ENCODE measurements around the gene S100A7A.
"Not testable (repeated sequence)": the region's sequence is repeated elsewhere in the genome, so short reads cannot be mapped to it uniquely, and the experiment has no call there.

S100A7A gene

DNA sequence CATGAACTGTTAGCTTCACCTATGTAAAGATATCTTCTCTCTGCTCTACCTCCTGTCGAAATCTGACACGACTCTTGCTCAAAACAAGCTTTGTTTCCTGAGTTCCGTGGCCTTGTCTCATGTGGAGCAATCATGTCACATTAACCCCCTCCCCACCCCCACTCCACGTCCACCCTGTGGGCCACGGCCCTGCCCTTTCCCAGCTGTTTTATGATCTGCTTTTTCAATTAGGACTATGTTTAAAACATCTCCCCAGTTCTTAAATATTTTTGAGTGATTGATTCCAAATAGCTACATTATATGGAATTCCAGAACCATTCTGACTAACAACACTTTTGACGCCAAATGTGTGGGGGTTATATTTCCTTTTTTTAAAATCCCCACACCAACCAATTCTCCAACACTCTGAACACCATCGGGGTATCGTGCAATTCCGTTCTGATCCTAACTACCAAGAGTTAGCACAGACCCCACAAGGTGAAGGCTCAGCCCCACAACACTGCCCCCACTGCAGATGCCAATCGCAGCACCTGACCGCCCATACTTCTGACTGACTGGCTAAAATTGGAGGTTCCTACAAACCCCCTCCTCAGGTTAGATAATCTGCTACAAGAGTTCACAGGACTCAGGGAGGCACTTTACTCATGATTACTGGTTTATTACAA is 12.8 kb upstream of the S100A7A start:
- Histone ChIP-seq H3K4me3 (ENCODE audit: low read depth in 1 of 2, low read length in 1 of 2) (peak overlapping the region; percentile 41 to 49), H3K27me3 (peaks cover 15% of the 10 kb centered on the region), H3K36me3 (no peaks in the 10 kb centered on the region), H3K27ac (peak overlapping the region; percentile 100), H3K4me1 (ENCODE audit: control insufficient read depth in 1 of 2, insufficient read depth in 1 of 2, low read depth in 1 of 2, low read length in 1 of 2) (peaks cover 66 to 69% of the 10 kb centered on the region in 2 experiments), H3K9me3 (no peaks in the 10 kb centered on the region)
- TF ChIP-seq, protein P1, sequence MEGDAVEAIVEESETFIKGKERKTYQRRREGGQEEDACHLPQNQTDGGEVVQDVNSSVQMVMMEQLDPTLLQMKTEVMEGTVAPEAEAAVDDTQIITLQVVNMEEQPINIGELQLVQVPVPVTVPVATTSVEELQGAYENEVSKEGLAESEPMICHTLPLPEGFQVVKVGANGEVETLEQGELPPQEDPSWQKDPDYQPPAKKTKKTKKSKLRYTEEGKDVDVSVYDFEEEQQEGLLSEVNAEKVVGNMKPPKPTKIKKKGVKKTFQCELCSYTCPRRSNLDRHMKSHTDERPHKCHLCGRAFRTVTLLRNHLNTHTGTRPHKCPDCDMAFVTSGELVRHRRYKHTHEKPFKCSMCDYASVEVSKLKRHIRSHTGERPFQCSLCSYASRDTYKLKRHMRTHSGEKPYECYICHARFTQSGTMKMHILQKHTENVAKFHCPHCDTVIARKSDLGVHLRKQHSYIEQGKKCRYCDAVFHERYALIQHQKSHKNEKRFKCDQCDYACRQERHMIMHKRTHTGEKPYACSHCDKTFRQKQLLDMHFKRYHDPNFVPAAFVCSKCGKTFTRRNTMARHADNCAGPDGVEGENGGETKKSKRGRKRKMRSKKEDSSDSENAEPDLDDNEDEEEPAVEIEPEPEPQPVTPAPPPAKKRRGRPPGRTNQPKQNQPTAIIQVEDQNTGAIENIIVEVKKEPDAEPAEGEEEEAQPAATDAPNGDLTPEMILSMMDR (IDR thresholded peaks at IDR 0.05) = no peak

DNA sequence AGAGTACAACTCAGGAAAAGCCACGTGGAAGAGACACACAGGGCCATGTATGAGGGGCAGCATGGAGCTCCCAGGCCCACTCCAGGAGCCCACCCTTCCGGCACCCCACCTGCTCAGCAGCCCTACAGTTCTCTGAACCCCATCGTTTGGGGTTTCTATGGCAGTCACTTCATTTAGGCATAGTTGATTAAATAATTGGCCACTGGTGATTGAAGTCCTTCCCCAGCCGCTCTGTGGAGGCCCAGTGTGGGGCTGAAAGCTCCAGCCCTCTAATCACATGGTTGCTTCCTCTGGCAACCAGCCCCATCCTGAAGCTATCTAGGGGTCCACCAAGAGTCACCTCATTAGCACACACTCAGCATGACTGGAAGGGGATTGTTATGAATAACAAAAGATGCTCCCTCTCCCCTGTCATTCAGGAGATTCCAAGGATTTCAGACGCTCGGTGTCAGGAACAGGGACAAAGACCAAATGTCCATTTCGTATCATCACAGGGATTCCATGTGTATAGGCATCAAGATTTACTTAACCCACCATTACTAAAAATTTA is 12.2 kb upstream of the S100A7A start:
- Histone ChIP-seq H3K27me3 (peaks cover 17% of the 10 kb centered on the region), H3K4me1 (ENCODE audit: control insufficient read depth in 1 of 2, insufficient read depth in 1 of 2, low read depth in 1 of 2, low read length in 1 of 2) (peaks cover 60 to 63% of the 10 kb centered on the region in 2 experiments), H3K27ac (peak overlapping the region; percentile 100), H3K9me3 (no peaks in the 10 kb centered on the region), H3K36me3 (no peaks in the 10 kb centered on the region), H3K4me3 (ENCODE audit: low read depth in 1 of 2, low read length in 1 of 2) (peak overlapping the region; percentile 41 to 49)
- TF ChIP-seq, protein P1 (IDR thresholded peaks at IDR 0.05) = no peak

DNA sequence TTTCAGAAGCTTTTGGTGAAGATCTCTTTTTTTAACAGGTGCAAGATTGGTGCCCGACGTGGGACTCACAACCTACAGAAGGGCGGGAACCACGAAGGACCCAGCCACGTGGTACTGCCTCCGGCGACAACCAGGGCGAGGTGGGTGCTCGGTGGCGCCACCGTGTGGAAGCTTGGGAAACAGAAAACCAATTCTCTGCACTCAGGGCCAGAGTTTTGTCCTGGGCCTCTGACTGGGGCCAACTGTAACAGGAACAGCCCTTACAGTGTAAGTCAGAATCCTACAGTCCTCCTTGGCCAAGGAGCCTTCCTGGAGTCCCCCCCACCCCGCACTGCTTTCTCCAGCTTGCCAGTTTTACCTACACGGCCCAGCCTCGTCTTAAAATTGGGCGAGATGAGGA is 11.6 kb upstream of the S100A7A start:
- Histone ChIP-seq H3K4me3 (ENCODE audit: low read depth in 1 of 2, low read length in 1 of 2) (peak overlapping the region; percentile 41 to 49), H3K27ac (peak overlapping the region; percentile 100), H3K4me1 (ENCODE audit: control insufficient read depth in 1 of 2, insufficient read depth in 1 of 2, low read depth in 1 of 2, low read length in 1 of 2) (peaks cover 54 to 57% of the 10 kb centered on the region in 2 experiments), H3K9me3 (no peaks in the 10 kb centered on the region), H3K36me3 (no peaks in the 10 kb centered on the region), H3K27me3 (peaks cover 23% of the 10 kb centered on the region)
- TF ChIP-seq, protein P1 (IDR thresholded peaks at IDR 0.05) = peak; percentile 91

DNA sequence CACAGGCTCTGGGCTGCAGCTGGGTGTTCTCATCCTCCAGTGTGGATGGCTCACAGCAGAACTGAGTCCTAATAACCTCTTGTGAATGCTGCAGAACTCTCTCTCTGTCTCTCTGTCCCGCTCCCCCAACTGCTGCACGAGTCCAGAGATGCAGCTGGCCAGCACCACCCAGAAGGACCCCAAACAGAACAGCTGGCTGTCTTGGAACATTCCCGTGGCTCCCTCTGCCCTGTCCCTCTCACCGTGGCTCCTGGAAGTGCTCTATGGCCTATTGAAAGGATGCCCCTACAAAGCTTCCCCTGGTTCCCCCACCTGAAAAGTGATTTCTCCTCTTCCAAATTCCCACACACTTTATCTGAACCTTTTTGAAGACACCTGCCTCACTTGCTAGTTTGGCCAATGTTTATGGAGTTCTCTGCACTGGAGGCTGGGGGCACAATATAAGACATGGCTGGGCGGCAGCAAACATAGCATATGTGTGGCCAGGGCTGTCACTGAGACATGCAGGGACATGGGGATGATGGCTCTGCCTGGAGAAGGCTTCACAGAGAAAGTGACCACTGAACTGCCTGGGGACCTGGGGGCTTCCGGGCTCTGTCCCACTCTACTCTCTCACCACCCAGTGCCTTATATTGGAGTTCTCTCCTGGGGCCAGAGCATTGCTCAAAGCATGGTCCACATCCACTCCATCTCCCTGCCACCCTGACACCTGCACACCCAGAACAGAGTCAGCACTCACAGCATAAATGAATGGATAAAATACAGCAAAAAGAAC is 10.3 kb upstream of the S100A7A start:
- not testable (repeated sequence) for H3K27ac ChIP-seq; H3K36me3 ChIP-seq; H3K4me3 ChIP-seq (ENCODE audit: low read depth in 1 of 2, low read length in 1 of 2); H3K9me3 ChIP-seq
- Histone ChIP-seq H3K4me1 (ENCODE audit: control insufficient read depth in 1 of 2, insufficient read depth in 1 of 2, low read depth in 1 of 2, low read length in 1 of 2) (peaks cover 42 to 44% of the 10 kb centered on the region in 2 experiments), H3K27me3 (peaks cover 33% of the 10 kb centered on the region)

DNA sequence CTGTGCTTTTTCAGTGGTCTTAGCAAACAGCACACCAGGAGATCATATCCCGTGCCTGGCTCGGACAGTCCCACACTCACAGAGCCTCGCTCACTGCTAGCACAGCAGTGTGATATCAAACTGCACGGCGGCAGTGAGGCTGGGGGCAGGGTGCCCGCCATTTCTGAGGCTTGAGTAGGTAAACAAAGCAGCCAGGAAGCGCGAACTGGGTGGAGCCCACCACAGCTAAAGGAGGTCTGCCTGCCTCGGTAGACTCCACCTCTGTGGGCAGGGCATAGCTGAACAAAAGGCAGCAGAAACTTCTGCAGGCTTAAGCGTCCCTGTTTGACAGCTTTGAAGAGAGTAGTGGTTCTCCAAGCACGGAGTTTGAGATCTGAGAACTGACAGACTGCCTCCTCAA is 9.0 kb upstream of the S100A7A start:
- H3K27me3 ChIP-seq = peaks cover 39% of the 10 kb centered on the region
- not testable (repeated sequence) for H3K4me3 ChIP-seq (ENCODE audit: low read depth in 1 of 2, low read length in 1 of 2); H3K9me3 ChIP-seq; H3K27ac ChIP-seq; H3K36me3 ChIP-seq
- peaks cover 29 to 32% of the 10 kb centered on the region in 2 experiments for H3K4me1 ChIP-seq (ENCODE audit: control insufficient read depth in 1 of 2, insufficient read depth in 1 of 2, low read depth in 1 of 2, low read length in 1 of 2)

DNA sequence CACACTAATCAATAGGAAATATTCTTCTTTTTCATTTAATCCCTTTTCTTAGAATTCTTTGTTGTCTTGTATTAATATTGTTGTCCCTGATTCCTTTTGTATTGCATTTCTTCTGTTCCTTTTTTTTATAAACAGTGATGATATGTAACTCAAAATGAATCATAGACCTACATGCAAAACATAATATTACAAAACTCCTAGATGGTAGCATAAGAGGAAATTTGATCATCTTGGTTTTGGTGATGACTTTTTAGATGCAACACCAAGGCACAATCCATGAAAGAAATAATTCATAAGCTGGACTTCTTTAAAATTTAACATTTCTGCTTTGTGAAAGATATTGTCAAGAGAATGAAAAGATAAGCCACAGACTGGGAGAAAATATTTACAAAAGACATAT is 2.4 kb upstream of the S100A7A start:
- not testable (repeated sequence) for H3K4me3 ChIP-seq (ENCODE audit: low read depth in 1 of 2, low read length in 1 of 2)

More for the DNA sequence above, 2.4 kb upstream of the S100A7A start:
- not testable (repeated sequence) for H3K9me3 ChIP-seq, H3K36me3 ChIP-seq, H3K27ac ChIP-seq
- Histone ChIP-seq H3K4me1 (ENCODE audit: control insufficient read depth in 1 of 2, insufficient read depth in 1 of 2, low read depth in 1 of 2, low read length in 1 of 2) (peaks cover 17 to 20% of the 10 kb centered on the region in 2 experiments), H3K27me3 (peaks cover 45% of the 10 kb centered on the region)
